OCI-LY3 (cell line): ENCODE results near the gene CACNA1B.

Experiments
- H2AFZ ChIP-seq: fragments of 200-600, 300-600 bp; shearing (Covaris generic); 2 replicates; pipeline ENCODE4 v1.6.0; 2014; ENCODE audit warnings: antibody characterized with exemption, low read depth, low read length
- H3K27ac ChIP-seq: fragments of 200-600, 300-600 bp; sonication (generic); 2 replicates; pipeline ENCODE4 v1.5.1; 2014; ENCODE audit warnings: mild to moderate bottlenecking, low read length, moderate library complexity, mixed read lengths
- H3K27me3 ChIP-seq: fragments of 200-600, 300-600 bp; sonication (generic); 2 replicates; pipeline ENCODE4 v1.6.1; 2014; ENCODE audit warnings: low read depth, low read length, mixed read lengths
- H3K36me3 ChIP-seq: fragments of 200-600, 300-600 bp; sonication (generic); replicated peaks from 2 replicates; pipeline ENCODE3; 2014; ENCODE audit warnings: low read depth, low read length, mixed read lengths
- H3K4me1 ChIP-seq: fragments of 300-600, 200-600 bp; sonication (generic); 2 replicates; pipeline ENCODE4 v1.6.1; 2014; ENCODE audit warnings: low read length, mixed read lengths
- H3K4me2 ChIP-seq: fragments of 200-600, 300-600 bp; sonication (generic); 2 replicates; pipeline ENCODE4 v1.6.1; 2014; ENCODE audit warnings: low read length, mixed read lengths
- H3K4me3 ChIP-seq: fragments of 300-600, 200-600 bp; sonication (generic); 2 replicates; pipeline ENCODE4 v1.5.1; 2014; ENCODE audit warnings: antibody characterized with exemption, mild to moderate bottlenecking, low read length, moderate library complexity
- H3K79me2 ChIP-seq: fragments of 300-600, 200-600 bp; shearing (Covaris generic); 2 replicates; pipeline ENCODE4 v1.6.1; 2014; ENCODE audit warnings: mild to moderate bottlenecking, low read length, mixed read lengths
- H3K9ac ChIP-seq: fragments of 300-600, 200-600 bp; shearing (Covaris generic); 2 replicates; pipeline ENCODE4 v1.6.0; 2014; ENCODE audit warnings: mild to moderate bottlenecking, low read length, moderate library complexity
- H3K9me3 ChIP-seq: fragments of 200-600, 300-600 bp; shearing (Covaris generic); 2 replicates; pipeline ENCODE4 v1.6.1; 2014; ENCODE audit warnings: low read length, mixed read lengths; ENCODE audit not compliant: insufficient read depth
- H4K20me1 ChIP-seq: fragments of 200-600, 300-600 bp; sonication (generic); 2 replicates; pipeline ENCODE4 v1.6.1; 2016; ENCODE audit warnings: low read length, mixed read lengths; ENCODE audit not compliant: insufficient read depth
- EZH2phosphoT487 ChIP-seq: fragments of 200-600 bp; shearing (Covaris generic); IDR thresholded peaks from 2 replicates; pipeline ENCODE4 v1.6.1; 2018; ENCODE audit warnings: antibody characterized with exemption, mixed run types, low read depth
- TF ChIP-seq, protein P1 (sequence below): fragments of 200-600, 300-600 bp; sonication (generic); IDR thresholded peaks from 2 replicates; pipeline ENCODE4 v1.5.1; 2014; ENCODE audit warnings: antibody characterized with exemption, low read length, low read depth

The CACNA1B gene

DNA sequence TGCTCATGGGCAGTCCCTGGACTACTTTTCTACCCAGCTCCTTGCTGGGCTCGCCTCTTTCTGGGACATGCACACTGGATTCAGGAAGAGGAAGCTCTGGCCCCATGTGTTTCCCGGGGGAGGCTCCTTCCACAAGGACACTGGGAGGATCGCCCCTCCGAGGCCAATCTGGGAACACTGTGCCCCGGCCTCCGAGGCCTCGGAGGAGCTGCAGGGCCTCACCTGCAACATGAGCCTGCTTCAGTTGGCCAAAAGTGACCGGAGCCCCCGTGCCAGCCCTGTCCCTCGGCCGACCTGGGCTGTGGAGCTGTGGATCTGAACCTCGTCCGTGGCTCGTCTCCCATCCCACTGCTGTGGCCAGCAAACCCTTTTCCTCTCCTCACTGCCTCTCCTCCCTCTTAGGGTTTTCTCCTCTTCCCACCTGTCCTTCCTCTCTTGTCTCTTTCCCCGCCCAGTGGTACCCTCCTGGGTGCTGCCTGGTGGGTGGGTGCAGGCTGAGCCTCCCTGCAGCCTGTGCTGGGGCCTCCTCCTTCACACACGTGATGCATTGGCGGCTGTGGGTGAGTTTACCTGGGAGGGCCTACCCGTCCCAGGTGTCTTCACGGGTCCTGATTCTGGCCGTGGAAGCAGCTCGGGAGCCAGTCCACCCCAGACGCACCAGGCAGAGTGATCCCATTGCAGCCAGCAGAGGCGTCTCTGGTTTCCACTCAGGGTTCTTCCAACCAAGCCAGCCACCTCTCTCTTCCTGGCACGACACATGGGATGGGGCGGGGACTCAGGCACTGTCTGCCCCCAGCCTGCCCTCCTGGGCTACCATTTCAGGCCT lies 241.8 kb downstream of the CACNA1B start:
- no peaks in the 10 kb centered on the region for H4K20me1 ChIP-seq
- no peak overlapping the region for H3K4me3 ChIP-seq
- no peak overlapping the region for H2AFZ ChIP-seq
- H3K4me2 ChIP-seq, result no peak overlapping the region
- H3K36me3 ChIP-seq, result peaks cover 36% of the 10 kb centered on the region
- H3K27ac ChIP-seq, result no peak overlapping the region
- H3K4me1 ChIP-seq, result no peaks in the 10 kb centered on the region
- TF ChIP-seq, protein P1, sequence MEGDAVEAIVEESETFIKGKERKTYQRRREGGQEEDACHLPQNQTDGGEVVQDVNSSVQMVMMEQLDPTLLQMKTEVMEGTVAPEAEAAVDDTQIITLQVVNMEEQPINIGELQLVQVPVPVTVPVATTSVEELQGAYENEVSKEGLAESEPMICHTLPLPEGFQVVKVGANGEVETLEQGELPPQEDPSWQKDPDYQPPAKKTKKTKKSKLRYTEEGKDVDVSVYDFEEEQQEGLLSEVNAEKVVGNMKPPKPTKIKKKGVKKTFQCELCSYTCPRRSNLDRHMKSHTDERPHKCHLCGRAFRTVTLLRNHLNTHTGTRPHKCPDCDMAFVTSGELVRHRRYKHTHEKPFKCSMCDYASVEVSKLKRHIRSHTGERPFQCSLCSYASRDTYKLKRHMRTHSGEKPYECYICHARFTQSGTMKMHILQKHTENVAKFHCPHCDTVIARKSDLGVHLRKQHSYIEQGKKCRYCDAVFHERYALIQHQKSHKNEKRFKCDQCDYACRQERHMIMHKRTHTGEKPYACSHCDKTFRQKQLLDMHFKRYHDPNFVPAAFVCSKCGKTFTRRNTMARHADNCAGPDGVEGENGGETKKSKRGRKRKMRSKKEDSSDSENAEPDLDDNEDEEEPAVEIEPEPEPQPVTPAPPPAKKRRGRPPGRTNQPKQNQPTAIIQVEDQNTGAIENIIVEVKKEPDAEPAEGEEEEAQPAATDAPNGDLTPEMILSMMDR, result no peak
- no peak for TF ChIP-seq EZH2phosphoT487
- H3K9me3 ChIP-seq, result no peaks in the 10 kb centered on the region
- H3K9ac ChIP-seq, result no peak overlapping the region
- no peaks in the 10 kb centered on the region for H3K27me3 ChIP-seq
- H3K79me2 ChIP-seq, result no peaks in the 10 kb centered on the region

DNA sequence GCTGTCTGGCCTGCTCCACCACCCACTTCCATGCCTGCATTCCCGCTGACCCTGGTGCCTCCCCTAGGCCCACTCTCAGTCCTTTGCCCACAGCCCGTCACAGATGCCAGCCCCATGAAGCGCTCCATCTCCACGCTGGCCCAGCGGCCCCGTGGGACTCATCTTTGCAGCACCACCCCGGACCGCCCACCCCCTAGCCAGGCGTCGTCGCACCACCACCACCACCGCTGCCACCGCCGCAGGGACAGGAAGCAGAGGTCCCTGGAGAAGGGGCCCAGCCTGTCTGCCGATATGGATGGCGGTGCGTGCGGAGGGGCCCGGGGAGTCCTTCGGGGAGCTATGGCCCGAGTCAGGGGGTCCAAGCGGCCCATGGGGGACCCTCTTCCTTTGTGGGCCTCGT lies 242.5 kb downstream of the CACNA1B start:
- peaks cover 30% of the 10 kb centered on the region for H3K36me3 ChIP-seq
- H3K9ac ChIP-seq, result no peak overlapping the region
- H3K27me3 ChIP-seq, result no peaks in the 10 kb centered on the region
- no peaks in the 10 kb centered on the region for H3K9me3 ChIP-seq
- no peak overlapping the region for H3K4me2 ChIP-seq
- H3K79me2 ChIP-seq, result no peaks in the 10 kb centered on the region
- H4K20me1 ChIP-seq, result no peaks in the 10 kb centered on the region
- no peak overlapping the region for H2AFZ ChIP-seq
- H3K27ac ChIP-seq, result no peak overlapping the region
- no peak for TF ChIP-seq EZH2phosphoT487
- TF ChIP-seq, protein P1, result no peak
- no peak overlapping the region for H3K4me3 ChIP-seq
- H3K4me1 ChIP-seq, result no peaks in the 10 kb centered on the region

DNA sequence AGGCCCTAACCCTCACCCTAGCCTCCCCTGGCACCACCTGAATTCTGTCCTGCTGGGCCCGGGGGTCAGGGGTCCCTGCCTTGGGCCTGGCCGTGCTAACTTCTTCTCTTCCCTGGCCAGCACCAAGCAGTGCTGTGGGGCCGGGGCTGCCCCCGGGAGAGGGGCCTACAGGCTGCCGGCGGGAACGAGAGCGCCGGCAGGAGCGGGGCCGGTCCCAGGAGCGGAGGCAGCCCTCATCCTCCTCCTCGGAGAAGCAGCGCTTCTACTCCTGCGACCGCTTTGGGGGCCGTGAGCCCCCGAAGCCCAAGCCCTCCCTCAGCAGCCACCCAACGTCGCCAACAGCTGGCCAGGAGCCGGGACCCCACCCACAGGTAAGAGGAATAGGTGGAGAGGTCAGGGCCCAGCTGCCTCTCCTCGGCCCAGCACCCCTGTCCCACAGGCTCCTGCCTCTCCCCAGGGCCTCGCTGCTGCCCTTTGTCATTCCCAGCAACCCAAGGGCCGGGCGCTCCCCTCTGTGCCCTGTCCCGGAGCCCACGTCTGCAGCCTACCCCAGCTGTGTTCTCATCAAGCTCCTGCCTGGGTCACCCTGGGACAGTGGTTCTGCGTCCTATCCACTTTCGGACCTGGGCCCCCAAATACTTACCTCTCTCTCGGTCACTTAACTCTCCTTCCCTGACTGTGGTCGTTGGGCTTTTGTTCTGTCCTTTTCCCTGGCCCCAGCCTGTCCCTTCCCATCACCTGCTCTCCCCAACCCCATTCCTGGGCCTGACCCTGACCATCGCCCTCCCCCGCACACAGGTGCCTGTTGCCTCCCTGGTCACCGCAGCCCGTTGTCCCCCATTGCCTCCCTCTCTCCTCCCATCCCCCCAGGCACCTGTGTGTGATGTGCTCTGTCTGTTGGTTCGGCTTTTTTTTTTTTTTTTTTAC lies 243.2 kb downstream of the CACNA1B start:
- no peak overlapping the region for H2AFZ ChIP-seq
- H3K36me3 ChIP-seq, result peaks cover 25% of the 10 kb centered on the region
- H3K27ac ChIP-seq, result no peak overlapping the region
- no peak overlapping the region for H3K4me3 ChIP-seq
- peaks cover under 1% of the 10 kb centered on the region for H3K4me1 ChIP-seq
- H3K27me3 ChIP-seq, result no peaks in the 10 kb centered on the region
- TF ChIP-seq, protein P1, result no peak
- TF ChIP-seq EZH2phosphoT487, result no peak
- H4K20me1 ChIP-seq, result no peaks in the 10 kb centered on the region
- H3K9ac ChIP-seq, result no peak overlapping the region
- H3K4me2 ChIP-seq, result no peak overlapping the region
- H3K79me2 ChIP-seq, result no peaks in the 10 kb centered on the region
- no peaks in the 10 kb centered on the region for H3K9me3 ChIP-seq

DNA sequence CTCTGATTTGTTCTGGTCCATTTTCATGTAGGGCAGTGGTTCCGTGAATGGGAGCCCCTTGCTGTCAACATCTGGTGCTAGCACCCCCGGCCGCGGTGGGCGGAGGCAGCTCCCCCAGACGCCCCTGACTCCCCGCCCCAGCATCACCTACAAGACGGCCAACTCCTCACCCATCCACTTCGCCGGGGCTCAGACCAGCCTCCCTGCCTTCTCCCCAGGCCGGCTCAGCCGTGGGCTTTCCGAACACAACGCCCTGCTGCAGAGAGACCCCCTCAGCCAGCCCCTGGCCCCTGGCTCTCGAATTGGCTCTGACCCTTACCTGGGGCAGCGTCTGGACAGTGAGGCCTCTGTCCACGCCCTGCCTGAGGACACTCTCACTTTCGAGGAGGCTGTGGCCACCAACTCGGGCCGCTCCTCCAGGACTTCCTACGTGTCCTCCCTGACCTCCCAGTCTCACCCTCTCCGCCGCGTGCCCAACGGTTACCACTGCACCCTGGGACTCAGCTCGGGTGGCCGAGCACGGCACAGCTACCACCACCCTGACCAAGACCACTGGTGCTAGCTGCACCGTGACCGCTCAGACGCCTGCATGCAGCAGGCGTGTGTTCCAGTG lies 244.0 kb downstream of the CACNA1B start:
- Histone ChIP-seq H3K27ac (no peak overlapping the region), H3K27me3 (no peaks in the 10 kb centered on the region), H3K4me1 (peaks cover 3% of the 10 kb centered on the region), H3K79me2 (no peaks in the 10 kb centered on the region), H3K4me2 (no peak overlapping the region), H3K36me3 (peaks cover 18% of the 10 kb centered on the region), H4K20me1 (no peaks in the 10 kb centered on the region), H3K9ac (no peak overlapping the region), H2AFZ (no peak overlapping the region), H3K9me3 (no peaks in the 10 kb centered on the region), H3K4me3 (no peak overlapping the region)
- TF ChIP-seq, protein P1, result no peak
- no peak for TF ChIP-seq EZH2phosphoT487
